D721Med (cell line): ENCODE data around the gene DRD5.

Experiments used
- DNase-seq: peaks from one replicate; pipeline ENCODE4 v3.0.0; 2011; ENCODE audit warnings: low spot score; ENCODE audit not compliant: insufficient read length
- FAIRE-seq: peaks from 2 replicates; lab custom pipeline; 2011; peaks lifted over from hg19 to GRCh38; lab: Jason Lieb, UNC
- TF ChIP-seq, protein P1 (sequence below): IDR thresholded peaks from 2 replicates; pipeline ENCODE4 v1.5.1; 2012; ENCODE audit warnings: mild to moderate bottlenecking, control low read depth; ENCODE audit not compliant: insufficient read depth; ENCODE audit errors: missing control alignments

The DRD5 gene

DNA sequence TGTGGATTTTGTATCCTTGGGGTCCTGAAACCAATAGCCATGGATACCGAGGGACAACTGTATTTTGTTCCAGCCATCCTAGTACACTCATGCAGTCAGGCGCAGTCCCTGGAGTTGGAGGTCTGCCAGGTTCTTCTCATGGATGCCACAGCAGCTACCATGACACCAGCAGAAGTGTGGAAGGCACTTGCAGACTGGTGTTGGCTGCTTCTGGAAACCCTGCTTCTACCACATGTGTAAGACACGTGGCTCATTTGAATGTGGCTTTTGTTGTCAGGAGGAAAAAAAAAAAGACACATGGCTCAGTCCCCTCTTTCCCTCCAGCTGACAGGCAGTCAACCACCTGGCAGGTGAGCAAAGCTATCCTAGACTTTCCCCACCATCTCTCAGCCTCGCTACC, 19.4 kb downstream of the DRD5 start:
- FAIRE-seq (no peak), DNase-seq (no peak)
- TF ChIP-seq, protein P1, sequence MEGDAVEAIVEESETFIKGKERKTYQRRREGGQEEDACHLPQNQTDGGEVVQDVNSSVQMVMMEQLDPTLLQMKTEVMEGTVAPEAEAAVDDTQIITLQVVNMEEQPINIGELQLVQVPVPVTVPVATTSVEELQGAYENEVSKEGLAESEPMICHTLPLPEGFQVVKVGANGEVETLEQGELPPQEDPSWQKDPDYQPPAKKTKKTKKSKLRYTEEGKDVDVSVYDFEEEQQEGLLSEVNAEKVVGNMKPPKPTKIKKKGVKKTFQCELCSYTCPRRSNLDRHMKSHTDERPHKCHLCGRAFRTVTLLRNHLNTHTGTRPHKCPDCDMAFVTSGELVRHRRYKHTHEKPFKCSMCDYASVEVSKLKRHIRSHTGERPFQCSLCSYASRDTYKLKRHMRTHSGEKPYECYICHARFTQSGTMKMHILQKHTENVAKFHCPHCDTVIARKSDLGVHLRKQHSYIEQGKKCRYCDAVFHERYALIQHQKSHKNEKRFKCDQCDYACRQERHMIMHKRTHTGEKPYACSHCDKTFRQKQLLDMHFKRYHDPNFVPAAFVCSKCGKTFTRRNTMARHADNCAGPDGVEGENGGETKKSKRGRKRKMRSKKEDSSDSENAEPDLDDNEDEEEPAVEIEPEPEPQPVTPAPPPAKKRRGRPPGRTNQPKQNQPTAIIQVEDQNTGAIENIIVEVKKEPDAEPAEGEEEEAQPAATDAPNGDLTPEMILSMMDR: no peak

DNA sequence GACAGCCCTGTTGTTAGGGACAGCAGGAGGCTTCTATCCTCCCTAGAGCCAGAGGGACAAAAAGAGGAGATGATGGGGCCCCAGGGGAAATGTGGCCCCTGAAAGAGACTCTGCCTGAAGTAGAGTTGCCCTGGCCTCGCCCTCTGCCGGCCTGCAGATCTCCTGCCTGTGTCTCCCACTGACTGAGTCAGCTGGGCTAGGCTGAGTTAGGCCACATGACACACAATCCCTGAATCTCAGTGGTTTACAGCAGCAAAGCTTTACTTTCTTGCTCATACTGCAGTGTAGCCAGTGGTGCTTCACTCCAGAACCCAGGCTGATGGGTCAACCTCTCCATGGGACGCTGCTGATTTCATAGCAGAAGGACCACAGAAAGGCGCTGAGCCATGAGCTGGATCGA, 23.5 kb downstream of the DRD5 start:
- TF ChIP-seq, protein P1: no peak
- no peak for FAIRE-seq
- no peak for DNase-seq

DNA sequence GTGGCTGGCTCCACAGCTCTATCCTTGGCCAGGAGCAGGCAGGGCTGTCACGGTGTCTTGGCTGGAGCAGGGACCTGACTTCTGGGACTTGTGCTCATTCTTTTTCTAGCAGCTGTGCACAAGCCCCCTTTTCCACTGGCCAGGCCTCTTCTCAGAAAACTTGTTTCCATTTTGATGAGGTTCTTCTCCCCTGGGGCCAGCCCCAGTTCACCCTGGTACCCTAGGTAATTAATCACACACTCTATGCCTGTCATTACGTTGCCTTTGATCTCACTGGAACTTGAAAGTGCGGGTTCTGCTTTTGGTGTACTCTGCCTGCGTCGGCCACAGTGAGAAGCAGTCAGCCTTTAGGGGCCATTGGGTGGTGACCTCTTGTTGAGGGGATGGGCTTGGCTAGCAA, 26.6 kb downstream of the DRD5 start:
- TF ChIP-seq, protein P1: no peak
- FAIRE-seq (no peak), DNase-seq (no peak)

DNA sequence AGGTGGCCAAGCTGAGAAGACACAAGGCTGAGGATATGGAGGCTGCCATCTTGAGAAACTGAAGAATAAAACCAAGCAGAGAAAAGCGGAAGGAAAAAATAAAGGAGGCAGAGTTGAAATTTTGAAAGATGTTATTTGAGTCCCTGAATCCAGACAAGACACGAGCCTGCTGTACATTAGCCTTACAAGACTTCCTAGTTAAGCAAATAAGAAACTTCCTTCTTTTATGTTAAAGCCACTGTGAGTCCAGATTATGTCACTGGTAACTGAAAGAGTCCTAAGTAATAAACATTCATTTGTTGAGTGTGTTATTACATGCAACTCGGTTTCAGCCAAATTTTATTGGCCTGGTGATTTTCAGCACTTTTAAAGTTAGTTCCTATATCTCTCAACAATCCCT, 30.4 kb downstream of the DRD5 start:
- no peak for DNase-seq
- FAIRE-seq: no peak
- TF ChIP-seq, protein P1: no peak

DNA sequence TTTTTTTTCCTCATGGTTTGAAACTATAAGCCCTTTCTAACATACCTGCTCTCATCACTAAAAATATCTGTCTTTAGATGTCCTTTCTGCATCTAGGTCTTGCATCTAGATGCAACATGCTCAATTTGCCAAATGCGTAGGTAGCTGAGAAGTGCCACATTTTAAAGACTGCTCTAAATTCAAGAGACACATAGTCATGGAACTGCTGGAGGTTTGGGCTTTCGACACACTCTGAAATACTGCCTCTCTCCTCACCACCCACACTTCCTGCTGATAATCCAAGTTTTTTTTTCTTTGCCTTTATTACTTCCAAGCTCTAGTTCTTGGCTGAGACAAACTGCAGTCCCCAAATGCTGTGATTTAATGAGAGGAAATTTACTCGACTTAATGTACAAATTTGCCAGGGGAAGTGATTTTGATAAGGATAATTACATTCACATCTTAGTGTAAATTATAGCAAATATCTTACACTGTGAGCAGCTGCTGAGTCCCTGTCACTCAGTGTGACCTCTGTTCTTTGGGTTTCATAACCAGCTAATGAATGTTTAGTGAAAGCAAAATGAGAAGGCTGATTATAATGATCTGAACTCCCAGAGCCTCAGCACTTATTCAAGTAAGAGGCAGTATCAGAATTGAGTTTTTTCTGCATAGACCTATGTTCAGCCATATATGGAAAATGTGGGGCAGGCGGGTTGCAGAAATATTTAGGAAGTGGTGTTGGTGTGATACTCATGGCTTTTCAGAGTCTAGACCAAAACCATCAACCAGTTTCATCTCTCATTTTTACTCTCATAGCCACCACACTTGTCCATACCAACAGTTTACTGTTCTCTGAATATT, 31.3 kb downstream of the DRD5 start:
- DNase-seq: no peak
- no peak for FAIRE-seq
- TF ChIP-seq, protein P1: no peak

DNA sequence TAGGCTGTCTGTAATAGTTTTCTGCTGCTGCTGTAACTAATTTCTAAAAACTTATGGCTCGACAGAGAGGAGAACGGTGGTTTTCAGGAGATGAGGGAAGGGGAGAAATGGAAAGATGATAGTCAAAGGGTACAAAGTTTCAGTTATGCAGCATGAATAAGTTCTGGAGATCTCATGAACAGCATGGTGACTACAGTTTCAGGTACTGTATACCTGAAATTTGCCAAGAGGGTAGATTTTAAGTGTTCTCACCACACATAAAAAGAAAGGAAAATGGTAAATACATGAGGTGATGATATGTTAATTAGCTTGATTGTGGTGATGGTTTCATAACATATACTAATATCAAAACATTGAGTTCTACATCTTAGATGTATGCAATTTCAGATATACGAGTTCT, 34.9 kb downstream of the DRD5 start:
- TF ChIP-seq, protein P1: no peak
- FAIRE-seq (no peak), DNase-seq (no peak)

DNA sequence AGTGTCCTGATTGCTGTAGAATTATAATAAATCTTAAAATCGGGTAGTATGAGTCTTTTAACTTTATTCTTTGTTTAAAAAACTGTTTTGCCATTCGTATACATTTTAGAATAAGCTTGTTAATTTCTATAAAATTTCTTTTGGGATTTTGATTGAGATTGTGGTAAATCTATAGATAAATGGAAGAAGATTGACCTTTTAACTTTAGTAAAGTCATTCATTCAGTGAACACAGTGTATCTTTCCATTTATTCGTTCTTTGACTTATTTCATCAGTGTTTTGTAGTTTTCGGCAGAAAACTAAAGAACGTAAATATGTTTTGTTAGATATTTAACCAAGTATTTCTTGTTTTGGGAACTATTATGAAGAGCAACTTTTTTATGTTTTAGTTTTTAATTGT, 38.9 kb downstream of the DRD5 start:
- no peak for FAIRE-seq
- no peak for DNase-seq
- TF ChIP-seq, protein P1: no peak
